ENCODE data around the gene XPC.

GRCh38 chr3:14137445-14137844 is 41.0 kb downstream of the XPC start:
- no peak for TF ChIP-seq EGR1 (IDR thresholded peaks at IDR 0.05; ENCODE audit: low read depth in 2 of 2)
- TF ChIP-seq CTCF (IDR thresholded peaks at IDR 0.05; ENCODE audit: low read depth, low read length, missing input control): no peak
- no peak for TF ChIP-seq ATF3 (IDR thresholded peaks at IDR 0.05)
- TF ChIP-seq GABPA (IDR thresholded peaks at IDR 0.05 in 1 of 2, conservative IDR thresholded peaks at IDR 0.05 in 1 of 2): no peak
- no peak for TF ChIP-seq REST (IDR thresholded peaks at IDR 0.05)
- no peak for TF ChIP-seq TAF1 (conservative IDR thresholded peaks at IDR 0.05)
- no peak for TF ChIP-seq MAX (IDR thresholded peaks at IDR 0.05)
- peak in 1 of 2 donors; percentile 37 for TF ChIP-seq RXRA (IDR thresholded peaks at IDR 0.05)
